Neural cell (in vitro differentiated cells): ENCODE measurements around the gene CUL2.

Source experiments
- EP300 ChIP-seq: fragments of 450-650 bp; conservative IDR thresholded peaks from 2 replicates; pipeline ENCODE4 v1.6.1; 2014; ENCODE audit warnings: antibody characterized with exemption, mild to moderate bottlenecking, moderate library complexity; ENCODE audit not compliant: poor library complexity, severe bottlenecking
- EZH2 ChIP-seq: fragments of 200-600, 300-800 bp; shearing (Covaris generic), sonication (generic); IDR thresholded peaks from 2 replicates; pipeline ENCODE4 v1.6.1; 2014; ENCODE audit warnings: antibody characterized with exemption, low read length, borderline replicate concordance, mild to moderate bottlenecking; ENCODE audit not compliant: insufficient read depth, poor library complexity, severe bottlenecking
- TF ChIP-seq, protein P1 (sequence below): fragments of 450-650 bp; IDR thresholded peaks from 2 replicates; pipeline ENCODE4 v1.5.1; 2014; ENCODE audit warnings: antibody characterized with exemption, mild to moderate bottlenecking, moderate library complexity; ENCODE audit not compliant: poor library complexity, severe bottlenecking
- TF ChIP-seq, protein P2 (sequence below): IDR thresholded peaks from 2 replicates; pipeline ENCODE4 v1.6.1; 2012; ENCODE audit warnings: borderline replicate concordance

DNA sequence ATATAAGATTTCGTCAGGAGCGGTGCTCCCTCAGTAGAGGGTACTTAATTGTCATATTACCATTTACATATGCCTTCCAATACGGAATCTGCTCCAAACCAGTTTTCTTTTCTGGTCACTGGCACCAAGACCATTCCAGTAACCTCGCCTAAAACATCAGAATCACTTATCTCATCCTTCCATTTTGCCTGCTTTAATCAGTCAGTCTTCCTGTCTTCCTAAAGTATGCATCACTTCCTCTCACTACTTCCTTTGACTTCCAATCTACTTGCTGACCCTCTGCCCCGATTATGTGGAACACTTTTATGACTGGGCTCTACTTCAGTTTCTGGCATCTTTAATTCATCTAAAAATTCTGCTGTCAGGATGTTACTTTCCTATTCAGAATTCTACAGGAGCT is 33.5 kb downstream of the CUL2 start:
- TF ChIP-seq, protein P1, sequence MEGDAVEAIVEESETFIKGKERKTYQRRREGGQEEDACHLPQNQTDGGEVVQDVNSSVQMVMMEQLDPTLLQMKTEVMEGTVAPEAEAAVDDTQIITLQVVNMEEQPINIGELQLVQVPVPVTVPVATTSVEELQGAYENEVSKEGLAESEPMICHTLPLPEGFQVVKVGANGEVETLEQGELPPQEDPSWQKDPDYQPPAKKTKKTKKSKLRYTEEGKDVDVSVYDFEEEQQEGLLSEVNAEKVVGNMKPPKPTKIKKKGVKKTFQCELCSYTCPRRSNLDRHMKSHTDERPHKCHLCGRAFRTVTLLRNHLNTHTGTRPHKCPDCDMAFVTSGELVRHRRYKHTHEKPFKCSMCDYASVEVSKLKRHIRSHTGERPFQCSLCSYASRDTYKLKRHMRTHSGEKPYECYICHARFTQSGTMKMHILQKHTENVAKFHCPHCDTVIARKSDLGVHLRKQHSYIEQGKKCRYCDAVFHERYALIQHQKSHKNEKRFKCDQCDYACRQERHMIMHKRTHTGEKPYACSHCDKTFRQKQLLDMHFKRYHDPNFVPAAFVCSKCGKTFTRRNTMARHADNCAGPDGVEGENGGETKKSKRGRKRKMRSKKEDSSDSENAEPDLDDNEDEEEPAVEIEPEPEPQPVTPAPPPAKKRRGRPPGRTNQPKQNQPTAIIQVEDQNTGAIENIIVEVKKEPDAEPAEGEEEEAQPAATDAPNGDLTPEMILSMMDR = no peak
- TF ChIP-seq EZH2 = no peak
- TF ChIP-seq EP300 = no peak
- TF ChIP-seq, protein P2, sequence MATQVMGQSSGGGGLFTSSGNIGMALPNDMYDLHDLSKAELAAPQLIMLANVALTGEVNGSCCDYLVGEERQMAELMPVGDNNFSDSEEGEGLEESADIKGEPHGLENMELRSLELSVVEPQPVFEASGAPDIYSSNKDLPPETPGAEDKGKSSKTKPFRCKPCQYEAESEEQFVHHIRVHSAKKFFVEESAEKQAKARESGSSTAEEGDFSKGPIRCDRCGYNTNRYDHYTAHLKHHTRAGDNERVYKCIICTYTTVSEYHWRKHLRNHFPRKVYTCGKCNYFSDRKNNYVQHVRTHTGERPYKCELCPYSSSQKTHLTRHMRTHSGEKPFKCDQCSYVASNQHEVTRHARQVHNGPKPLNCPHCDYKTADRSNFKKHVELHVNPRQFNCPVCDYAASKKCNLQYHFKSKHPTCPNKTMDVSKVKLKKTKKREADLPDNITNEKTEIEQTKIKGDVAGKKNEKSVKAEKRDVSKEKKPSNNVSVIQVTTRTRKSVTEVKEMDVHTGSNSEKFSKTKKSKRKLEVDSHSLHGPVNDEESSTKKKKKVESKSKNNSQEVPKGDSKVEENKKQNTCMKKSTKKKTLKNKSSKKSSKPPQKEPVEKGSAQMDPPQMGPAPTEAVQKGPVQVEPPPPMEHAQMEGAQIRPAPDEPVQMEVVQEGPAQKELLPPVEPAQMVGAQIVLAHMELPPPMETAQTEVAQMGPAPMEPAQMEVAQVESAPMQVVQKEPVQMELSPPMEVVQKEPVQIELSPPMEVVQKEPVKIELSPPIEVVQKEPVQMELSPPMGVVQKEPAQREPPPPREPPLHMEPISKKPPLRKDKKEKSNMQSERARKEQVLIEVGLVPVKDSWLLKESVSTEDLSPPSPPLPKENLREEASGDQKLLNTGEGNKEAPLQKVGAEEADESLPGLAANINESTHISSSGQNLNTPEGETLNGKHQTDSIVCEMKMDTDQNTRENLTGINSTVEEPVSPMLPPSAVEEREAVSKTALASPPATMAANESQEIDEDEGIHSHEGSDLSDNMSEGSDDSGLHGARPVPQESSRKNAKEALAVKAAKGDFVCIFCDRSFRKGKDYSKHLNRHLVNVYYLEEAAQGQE = no peak
